Measurements from ENCODE around the gene D2HGDH. TPM values are rescaled to one million over a fixed set of nuclear protein-coding genes. Genes with fewer than 3 reads are reported as not detected.

The D2HGDH gene
- total RNA-seq, 1 experiment from 2014 or later: 10.0 TPM

- H3K27ac ChIP-seq (ENCODE audit: insufficient read length, low read depth, low read length): no peak overlapping the region
- H3K56ac ChIP-seq (ENCODE audit: insufficient read length, low read depth, low read length): no peak overlapping the region
- no peak overlapping the region for H3K4ac ChIP-seq (ENCODE audit: low read depth, low read length)
- no peak overlapping the region for H2BK20ac ChIP-seq (ENCODE audit: low read depth, low read length, poor library complexity, severe bottlenecking)
- no peaks in the 10 kb centered on the region for H4K20me1 ChIP-seq (ENCODE audit: control insufficient read depth, insufficient read depth, insufficient read length)
- no peak overlapping the region for H3K4me3 Mint-ChIP-seq
- H4K91ac ChIP-seq (ENCODE audit: insufficient read length, low read depth, low read length): no peak overlapping the region
- H2BK120ac ChIP-seq (ENCODE audit: low read depth, low read length, poor library complexity, severe bottlenecking): no peak overlapping the region
- no peak for TF ChIP-seq CTCF (conservative IDR thresholded peaks at IDR 0.05)
- no peak overlapping the region for H3K27ac Mint-ChIP-seq
- H3K9me3 ChIP-seq (ENCODE audit: control insufficient read depth, low read depth, low read length): no peaks in the 10 kb centered on the region
- H3K18ac ChIP-seq (ENCODE audit: insufficient read length, low read depth, low read length): no peak overlapping the region
- WGBS (ENCODE audit: extremely low coverage, insufficient read length, low lambda C conversion rate): no CpG with 5 or more reads among the region's 12 CpGs
- no peaks in the 10 kb centered on the region for H3K79me1 ChIP-seq (ENCODE audit: insufficient read depth, low read depth, low read length, poor library complexity, severe bottlenecking)
- H2BK12ac ChIP-seq (ENCODE audit: insufficient read length, low read depth, low read length): no peak overlapping the region
- no peaks in the 10 kb centered on the region for H3K27me3 ChIP-seq (ENCODE audit: insufficient read depth, low read length)
- H3K23me2 ChIP-seq (ENCODE audit: insufficient read length, low read depth, low read length, poor library complexity, severe bottlenecking): peaks cover 8% of the 10 kb centered on the region
- no peaks in the 10 kb centered on the region for H3K4me1 Mint-ChIP-seq
- H3K79me2 ChIP-seq (ENCODE audit: insufficient read depth, low read length): no peaks in the 10 kb centered on the region
- H3K14ac ChIP-seq (ENCODE audit: insufficient read depth, low read length): no peak overlapping the region
- no peak overlapping the region for H2BK5ac ChIP-seq (ENCODE audit: insufficient read length, low read length)
- no peak overlapping the region for H3K9ac ChIP-seq (ENCODE audit: extremely low read depth, insufficient read length, low read length)
- no peak overlapping the region for H4K5ac ChIP-seq (ENCODE audit: insufficient read length, low read depth, low read length)
- H2BK15ac ChIP-seq (ENCODE audit: low read depth, low read length): no peak overlapping the region
- peaks cover 5% of the 10 kb centered on the region for H3K27me3 Mint-ChIP-seq (ENCODE audit: low read depth)
- H2AFZ ChIP-seq (ENCODE audit: low read length): no peak overlapping the region
- peaks cover 2 to 7% (median 5%) of the 10 kb centered on the region in 3 experiments; a peak in 5 of 7 replicates for H3K36me3 Mint-ChIP-seq (ENCODE audit: insufficient read depth in 1 of 3, low read depth in 3 of 3)
- H3K4me1 ChIP-seq (ENCODE audit: insufficient read depth, low read length): no peaks in the 10 kb centered on the region
- H4K8ac ChIP-seq (replicated peaks; ENCODE audit: insufficient read length, low read depth, low read length): no peak overlapping the region
- no peak for DNase-seq
- no peak overlapping the region for H3K4me2 ChIP-seq (ENCODE audit: insufficient read depth, insufficient read length, low read length)
- no peak overlapping the region for H2AK5ac ChIP-seq (ENCODE audit: insufficient read length, low read length)
- no peaks in the 10 kb centered on the region for H3K9me3 Mint-ChIP-seq
- H3T11ph ChIP-seq (ENCODE audit: low read length): no peak overlapping the region
- H3K23ac ChIP-seq (ENCODE audit: insufficient read length, low read depth, low read length): no peak overlapping the region
These were observed 5.2 kb downstream of the D2HGDH start for GRCh38 chr2:241739651-241740050.
